GM18909 (cell line): ENCODE measurements around the gene AP4E1.
"Not testable (repeated sequence)": the region's sequence is repeated elsewhere in the genome, so short reads cannot be mapped to it uniquely, and the experiment has no call there.

Experiments used
- ATAC-seq: cut with Tn5 transposase; IDR thresholded peaks from one replicate; pipeline ENCODE4 v1.9.1; 2021; ENCODE audit warnings: mild to moderate bottlenecking; ENCODE audit not compliant: unreplicated experiment, poor library complexity

The AP4E1 gene

DNA sequence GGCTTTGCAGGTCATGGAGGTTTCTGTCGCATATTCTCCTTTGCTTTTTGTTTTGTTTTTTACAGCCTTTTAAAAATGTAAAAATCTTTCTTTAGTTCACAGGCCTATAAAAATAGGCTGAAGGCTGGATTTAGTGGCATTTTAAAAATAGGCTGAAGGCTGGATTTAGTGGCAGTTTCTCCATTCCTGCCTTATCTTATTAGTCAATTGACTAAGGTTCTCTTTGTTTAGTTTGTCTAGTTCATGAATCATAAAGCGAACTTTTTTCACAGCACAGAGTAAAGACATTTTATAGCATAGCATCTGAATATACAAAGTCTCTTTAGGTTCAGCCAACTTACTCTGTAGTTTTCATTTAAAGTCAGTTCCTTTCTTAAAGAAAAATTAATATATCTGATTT is 31.4 kb downstream of the AP4E1 start:
- ATAC-seq, result no peak

DNA sequence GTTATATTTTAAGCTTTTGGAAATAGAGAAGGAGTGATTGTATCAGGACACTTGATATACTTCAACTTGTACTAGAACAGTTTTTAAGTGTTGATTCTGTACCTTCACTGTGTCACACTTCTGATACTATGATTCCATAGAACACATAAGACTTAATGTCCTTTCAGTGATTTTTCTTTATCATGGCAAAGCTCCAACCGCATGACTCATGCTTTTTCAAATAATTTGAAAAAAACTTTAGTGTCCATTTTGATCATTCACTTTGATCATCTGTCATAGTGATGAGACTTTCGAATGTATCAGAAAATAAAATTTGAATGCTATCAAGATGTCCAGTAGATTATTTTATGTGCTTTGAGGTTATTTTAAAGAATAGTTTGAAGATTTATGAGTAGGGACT is 32.0 kb downstream of the AP4E1 start:
- ATAC-seq, result no peak

DNA sequence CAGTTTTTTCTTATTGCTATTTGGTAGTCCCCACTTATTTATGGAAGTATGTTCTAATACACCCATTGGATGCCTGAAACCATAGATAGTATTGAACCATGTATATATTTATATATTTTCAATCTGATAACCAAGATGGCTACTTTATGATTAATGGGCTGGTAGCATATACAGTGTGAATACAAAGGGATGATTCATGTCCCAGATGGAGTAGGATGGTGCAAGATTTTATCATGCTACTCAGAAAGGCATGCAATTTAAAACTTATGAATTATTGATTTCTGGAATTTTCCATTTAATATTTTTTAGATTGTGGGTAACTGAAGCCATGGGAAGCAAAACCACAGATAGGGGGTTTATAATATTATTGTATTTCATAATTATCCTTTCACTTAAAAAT is 35.2 kb downstream of the AP4E1 start:
- no peak for ATAC-seq

DNA sequence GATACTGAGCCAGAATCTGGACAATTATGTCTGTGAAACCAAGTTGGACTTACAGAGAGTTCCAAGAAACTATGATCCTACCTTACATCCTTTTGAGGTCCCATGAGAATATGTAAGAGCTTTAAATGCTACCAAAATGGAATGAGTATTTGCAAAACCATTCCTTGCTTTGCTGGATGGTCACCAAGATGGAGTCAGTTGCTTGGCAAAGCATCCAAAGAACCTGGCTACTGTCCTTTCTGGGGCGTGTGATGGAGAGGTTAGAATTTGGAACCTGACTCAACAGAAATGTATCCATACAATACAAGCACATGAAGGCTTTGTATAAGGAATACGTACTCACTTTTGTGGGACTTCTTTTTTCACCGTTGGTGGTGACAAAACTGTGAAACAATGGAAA is 36.2 kb downstream of the AP4E1 start:
- ATAC-seq, result no peak

DNA sequence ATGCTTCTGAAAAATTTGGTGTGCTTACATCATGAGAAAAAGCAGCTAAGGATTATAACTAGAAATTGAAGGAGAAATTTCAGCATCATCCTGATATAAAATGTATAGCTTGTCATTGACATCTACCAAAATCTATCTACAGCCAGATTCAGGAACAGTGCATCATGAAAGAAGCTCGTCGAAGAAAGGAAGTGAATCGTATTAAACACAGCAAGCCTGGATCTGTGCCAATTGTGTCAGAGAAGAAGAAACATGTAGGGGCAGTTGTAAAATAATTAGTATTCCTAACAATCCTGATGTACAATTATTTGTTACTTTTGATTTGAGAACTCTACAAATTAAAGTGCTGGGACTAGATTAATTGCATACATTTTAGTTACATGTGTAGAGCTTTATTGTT is 37.2 kb downstream of the AP4E1 start:
- ATAC-seq, result no peak

DNA sequence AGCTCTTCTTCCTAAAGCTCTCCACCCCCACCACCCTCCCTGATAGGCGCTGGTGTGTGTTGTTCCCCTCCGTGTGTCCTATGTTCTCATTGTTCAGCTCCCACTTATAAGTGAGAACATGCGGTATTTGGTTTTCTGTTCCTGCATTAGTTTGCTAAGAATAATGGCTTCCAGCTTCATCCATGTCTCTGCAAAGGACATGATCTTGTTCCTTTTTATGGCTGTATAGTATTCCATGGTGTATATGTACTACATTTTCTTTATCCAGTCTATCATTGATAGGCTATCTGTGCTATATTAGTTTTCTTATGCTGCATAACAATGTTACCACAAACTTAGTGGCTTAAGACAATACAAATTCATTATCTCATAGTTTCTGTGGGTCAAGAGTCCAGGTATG is 42.3 kb downstream of the AP4E1 start:
- ATAC-seq, result not testable (repeated sequence)

DNA sequence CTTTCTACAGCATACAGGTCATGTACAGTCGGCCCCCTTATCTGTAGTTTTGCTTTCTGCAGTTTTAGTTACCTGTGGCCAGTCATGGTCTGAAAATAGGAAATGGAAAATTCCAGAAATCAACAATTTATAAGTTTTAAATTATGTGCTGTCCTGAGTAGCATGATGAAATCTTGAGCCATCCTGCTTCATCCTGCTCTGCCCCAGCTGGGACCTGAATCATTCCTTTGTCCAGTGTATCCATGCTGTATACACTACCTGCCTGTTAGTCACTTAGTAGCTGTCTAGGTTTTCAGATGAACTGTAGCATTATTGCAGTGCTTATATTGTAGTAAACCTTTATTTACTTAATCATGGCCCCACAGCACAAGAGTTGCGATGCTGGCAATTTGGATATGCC is 44.8 kb downstream of the AP4E1 start:
- ATAC-seq, result no peak

DNA sequence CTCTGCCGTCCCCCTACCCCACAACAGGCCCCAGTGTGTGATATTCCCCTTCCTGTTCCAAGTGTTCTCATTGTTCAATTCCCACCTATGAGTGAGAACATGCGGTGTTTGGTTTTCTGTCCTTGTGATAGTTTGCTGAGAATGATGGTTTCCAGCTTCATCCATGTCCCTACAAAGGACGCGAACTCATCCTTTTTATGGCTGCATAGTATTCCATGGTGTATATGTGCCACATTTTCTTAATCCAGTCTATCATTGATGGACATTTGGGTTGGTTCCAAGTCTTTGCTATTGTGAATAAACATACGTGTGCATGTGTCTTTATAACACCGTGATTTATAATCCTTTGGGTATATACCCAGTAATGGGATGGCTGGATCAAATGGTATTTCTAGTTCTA is 46.4 kb downstream of the AP4E1 start:
- not testable (repeated sequence) for ATAC-seq

DNA sequence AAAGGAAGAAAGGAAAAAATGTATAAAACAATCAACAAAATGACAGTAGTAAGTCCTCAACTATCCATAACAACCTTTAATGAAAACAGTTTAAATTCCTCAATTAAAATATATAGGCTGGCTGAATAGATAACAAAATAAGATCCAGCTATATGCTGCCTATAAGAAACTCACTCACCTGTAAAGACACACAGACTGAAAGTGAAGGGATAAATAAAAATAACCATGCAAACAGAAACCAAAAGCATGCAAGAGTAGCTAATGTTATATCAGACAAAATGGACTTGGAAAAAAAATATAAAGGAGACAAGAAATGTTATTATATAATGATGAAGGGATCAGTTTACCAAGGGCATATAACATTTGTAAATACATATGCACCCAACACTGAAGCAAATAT is 51.2 kb downstream of the AP4E1 start:
- ATAC-seq, result no peak

DNA sequence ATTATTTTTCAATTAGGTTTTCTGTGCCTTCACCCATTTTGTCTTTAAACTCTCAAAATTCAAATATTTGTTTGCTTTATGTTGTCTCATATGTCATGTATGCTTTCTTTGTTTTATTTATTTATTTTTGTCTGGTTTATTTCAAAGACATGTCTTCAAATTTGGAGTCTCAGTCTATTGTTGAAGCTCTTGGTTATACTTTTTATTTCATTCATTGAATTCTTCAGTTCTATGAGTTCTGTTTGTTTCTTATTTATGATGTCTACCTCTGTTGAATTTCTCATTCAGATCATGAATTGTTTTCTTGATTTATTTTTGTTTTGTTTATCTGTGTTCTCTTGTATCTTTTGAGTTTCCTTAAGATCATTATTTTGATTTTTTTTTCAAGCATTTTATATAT is 55.6 kb downstream of the AP4E1 start:
- ATAC-seq, result no peak

DNA sequence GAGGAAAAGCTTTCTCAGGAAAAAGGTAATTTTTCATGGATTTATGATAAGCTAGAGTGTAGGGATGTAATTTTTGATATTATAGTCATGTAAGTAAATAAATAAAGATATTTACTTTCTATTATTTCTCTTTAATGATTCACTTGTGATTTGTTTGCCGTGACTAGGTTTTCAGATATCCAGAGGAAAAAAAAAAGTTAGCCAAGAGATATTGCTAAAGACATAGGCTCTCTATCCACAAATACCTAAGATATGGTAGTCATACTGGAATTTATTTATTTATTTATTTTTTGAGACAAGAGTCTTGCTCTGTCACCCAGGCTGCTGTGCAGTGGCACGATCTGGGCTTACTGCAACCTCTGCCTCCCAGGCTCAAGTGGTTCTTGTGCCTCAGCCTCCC is 59.9 kb downstream of the AP4E1 start:
- no peak for ATAC-seq

DNA sequence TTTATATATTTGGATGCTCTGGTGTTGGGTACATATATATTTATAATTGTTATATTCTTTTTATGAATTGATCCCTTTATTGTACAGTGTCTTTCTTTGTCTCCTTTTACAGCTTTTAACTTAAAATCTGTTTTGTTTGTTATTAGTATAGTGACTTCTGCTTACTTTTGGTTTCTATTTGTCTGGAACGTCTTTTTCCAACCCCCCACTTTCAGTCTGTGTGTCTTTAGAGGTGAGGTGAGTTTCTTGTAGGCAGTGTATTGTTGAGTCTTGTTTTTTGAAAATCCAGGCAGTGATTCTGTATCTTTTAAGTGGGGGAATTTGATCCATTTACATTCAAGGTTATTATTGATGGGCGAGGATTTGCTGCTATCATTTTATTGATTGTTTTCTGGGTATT is 62.0 kb downstream of the AP4E1 start:
- no peak for ATAC-seq

DNA sequence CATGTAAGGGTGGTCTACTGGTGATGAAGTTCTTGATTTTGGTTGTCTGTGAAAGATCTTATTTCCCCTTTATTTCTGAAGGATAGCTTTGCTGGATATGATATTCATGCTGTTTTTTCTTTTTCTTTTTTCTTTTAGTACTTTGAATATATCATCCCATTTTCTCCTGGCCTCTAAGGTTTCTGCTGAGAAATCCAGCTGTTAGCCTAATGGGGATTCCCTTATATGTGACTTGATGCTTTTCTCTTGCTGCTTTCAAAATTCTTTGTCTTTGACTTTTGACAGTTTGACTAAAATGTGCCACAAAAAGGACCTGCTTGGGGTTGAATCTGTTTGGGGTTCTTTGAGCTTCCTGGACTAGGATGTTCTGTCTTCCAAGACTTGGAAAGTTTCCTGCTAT is 62.6 kb downstream of the AP4E1 start:
- ATAC-seq, result no peak

DNA sequence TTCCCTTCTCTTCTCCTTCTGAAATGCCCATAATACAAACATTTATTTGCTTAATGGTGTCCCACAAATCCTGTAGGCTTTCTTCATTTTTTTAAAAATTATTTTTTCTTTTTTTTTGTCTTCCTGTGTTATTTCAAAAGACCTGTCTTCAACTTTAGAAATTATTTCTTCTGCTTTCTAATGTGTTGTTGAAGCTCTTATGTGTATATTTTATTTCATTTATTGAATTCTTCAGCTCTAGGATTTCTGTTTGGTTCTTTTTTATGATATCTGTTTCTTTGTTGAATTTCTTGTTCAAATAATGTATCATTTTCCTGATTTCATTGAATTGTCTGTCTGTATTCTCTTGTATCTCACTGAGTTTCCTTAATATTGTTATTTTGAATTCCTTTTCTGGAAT is 63.1 kb downstream of the AP4E1 start:
- no peak for ATAC-seq

DNA sequence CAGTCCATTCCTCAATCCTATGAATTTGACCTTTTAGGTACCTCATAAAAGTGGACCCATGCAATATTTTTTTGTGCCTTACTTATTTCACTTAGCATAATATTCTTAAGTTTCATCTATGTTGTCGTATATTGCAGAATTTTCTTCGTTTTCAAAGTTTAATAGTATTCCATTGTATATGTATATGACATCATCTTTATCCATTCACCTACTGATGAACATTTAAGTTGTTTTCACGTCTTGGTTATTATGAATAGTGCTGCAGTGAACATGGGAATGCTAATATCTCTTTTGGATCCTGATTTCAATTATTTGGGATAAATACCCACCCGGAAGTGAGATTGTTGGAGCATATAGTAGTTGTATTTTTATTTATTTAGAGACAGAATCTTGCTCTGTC is 65.1 kb downstream of the AP4E1 start:
- ATAC-seq, result no peak

DNA sequence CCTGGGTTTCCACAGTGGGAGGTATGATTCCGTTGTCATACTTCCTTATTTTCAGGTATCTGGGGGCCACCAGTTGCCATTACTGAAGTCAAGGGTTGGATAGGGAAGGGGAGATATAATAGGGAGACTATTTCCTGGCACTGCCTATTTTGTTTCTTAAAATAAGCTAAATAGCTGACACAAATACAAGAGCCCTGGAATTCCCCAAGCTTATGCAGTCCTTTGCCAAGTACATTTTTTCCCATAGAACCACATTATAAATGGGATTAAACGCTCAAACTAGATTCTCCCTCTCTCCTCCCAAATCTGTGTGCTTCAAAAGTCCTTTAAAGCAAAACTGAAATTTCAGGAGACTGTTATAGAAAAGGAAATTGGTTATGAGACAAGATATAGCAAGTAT is 68.7 kb downstream of the AP4E1 start:
- no peak for ATAC-seq

DNA sequence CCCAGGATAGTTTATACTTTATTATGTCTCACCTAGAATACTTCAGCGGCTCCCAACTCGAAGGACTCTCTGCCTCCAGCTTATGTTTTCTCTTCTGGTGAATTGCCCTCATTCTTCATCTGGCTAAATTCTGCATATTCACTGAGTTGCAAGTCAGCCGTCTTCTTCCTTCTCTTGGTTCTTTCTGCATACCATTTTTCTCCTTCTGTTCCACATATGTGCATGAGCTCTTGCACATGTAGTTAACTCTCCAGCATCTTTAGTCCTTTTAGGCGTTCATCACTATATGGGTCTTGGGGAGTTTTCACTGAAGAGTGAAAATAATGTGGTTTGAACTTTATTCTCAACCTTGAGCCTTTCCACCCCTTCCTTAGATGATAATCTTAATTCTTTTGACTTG is 70.1 kb downstream of the AP4E1 start:
- ATAC-seq, result no peak

DNA sequence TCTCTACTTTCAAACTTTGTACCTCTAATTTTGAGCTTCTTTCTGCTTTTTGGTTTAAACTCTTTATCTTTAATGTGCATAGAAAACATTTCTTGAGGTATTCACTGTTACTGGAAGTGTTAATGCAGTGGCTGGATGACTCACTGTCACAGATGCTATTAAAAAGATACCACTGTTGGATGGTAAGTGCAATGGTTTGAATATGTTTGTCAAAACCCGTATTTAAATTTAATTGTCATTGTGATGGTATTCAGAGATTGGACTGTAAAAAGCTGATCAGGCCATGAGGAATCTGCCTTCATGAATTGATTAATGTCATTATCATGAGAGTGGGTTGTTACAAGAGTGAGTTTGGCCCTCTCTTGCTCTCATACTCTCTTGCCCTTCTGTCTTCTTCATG is 70.6 kb downstream of the AP4E1 start:
- no peak for ATAC-seq

DNA sequence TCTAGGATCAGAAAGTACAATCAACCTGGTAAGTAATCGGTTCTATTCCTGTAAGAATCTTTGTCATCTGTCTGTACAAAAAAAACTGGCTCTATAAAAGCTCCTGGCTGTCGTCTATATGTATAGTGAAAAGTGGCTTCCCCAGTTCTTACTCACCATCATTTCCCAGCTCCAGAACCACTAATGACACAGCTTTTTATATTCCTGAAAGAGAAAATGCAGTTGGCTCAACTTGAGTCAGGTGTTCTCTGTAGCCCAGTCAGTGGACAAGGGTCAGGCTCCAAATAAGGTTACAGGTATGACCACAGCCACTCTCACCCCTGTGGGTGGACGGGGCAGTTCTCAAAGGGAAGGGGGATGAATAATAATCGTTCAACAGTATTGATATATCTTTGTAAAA is 85.1 kb downstream of the AP4E1 start:
- ATAC-seq, result no peak

DNA sequence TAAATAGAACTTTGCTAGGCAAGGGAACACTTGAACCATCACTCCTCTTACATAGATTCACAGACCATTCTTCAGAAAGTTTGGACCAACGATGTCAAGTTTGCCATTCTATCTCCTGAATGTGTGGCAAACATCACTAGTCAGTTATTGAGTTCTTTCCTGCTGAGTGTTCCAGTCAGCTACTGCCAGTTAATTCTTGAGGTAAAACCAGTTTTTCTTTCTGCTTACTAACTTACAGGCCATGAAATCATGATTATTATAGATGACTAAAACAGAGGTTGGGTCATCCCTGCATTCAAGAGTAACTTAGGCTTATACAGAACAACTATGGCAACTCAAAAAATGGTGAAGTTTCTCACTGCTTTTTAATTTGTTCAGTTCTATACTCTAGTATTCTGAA is 88.2 kb downstream of the AP4E1 start:
- no peak for ATAC-seq

DNA sequence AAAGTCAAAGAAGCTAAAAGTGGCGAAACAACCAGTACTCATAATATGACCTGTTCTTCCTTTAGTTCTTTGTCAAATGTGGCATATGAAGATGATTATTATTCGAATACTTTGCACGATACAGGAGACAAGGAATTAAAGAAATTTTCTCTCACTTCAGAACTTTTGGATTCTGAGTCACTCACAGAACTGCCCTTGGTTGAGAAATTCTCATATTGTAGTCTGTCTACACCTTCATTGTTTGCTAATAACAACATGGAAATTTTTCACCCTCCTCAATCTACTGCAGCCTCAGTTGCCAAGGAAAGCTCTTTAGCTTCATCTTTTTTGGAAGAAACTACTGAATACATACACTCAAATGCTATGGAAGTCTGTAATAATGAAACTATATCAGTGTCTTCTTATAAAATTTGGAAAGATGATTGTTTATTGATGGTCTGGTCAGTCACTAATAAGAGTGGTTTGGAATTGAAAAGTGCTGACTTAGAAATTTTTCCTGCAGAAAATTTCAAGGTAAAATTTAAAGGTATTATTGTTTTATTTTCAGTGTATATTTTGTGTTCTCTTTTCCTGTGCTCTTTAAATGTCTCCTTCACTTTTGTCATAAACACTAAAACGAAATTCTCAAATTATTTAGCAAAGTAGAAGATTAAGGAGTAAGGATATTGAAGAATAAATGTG is 89.0 kb downstream of the AP4E1 start:
- ATAC-seq, result no peak

DNA sequence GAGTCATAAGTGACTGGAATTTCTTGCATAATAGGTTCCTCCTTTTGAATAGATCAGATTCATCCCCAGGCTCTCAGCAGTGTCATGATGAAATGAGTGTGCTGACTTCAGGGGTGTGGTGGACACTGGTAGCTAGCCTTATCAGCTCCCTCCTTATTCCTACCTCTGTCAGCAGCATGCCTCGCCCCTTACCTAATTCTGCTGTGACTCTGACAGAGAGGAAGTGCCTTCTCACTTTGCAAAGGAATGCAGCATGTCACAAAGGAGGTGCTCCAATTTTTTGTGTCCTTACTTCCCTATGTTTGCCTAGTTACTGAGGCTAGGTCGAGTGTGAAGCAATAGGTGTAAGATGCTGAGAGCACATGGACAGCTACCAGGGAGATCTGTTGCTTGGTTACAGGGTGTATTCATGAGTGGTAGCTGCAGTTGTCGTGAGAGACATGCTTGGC is 95.6 kb downstream of the AP4E1 start:
- no peak for ATAC-seq
